Loucy (cell line): Measurements from ENCODE around the gene FTSJ3.

ENCODE experiments used
- H2AFZ ChIP-seq: fragments of 200-600 bp; sonication (generic); 2 replicates; pipeline ENCODE4 v1.6.0; 2016; ENCODE audit warnings: antibody characterized with exemption, mild to moderate bottlenecking, low read length, moderate library complexity
- H3F3A ChIP-seq: fragments of 200-600 bp; 2 replicates; pipeline ENCODE4 v1.6.0; 2016; ENCODE audit warnings: antibody characterized with exemption, low read depth, mild to moderate bottlenecking
- H3K27me3 ChIP-seq: fragments of 200-600 bp; sonication (generic); 2 replicates; pipeline ENCODE4 v1.6.1; 2014; ENCODE audit warnings: low read length, mild to moderate bottlenecking; ENCODE audit not compliant: insufficient read depth, poor library complexity, severe bottlenecking
- H3K36me3 ChIP-seq: fragments of 200-600 bp; sonication (generic); 2 replicates; pipeline ENCODE4 v1.6.1; 2016; ENCODE audit warnings: low read length; ENCODE audit not compliant: insufficient read depth
- H3K4me1 ChIP-seq: fragments of 200-600 bp; sonication (generic); 2 replicates; pipeline ENCODE4 v1.5.1; 2014; ENCODE audit warnings: low read length, mild to moderate bottlenecking; ENCODE audit not compliant: insufficient read depth, poor library complexity, severe bottlenecking
- H3K4me2 ChIP-seq: fragments of 200-600 bp; sonication (generic); 2 replicates; pipeline ENCODE4 v1.6.0; 2014; ENCODE audit warnings: antibody characterized with exemption, low read length, low read depth, mild to moderate bottlenecking; ENCODE audit not compliant: poor library complexity, severe bottlenecking
- H3K4me3 ChIP-seq: fragments of 200-600 bp; sonication (generic); 2 replicates; pipeline ENCODE4 v1.5.1; 2014; ENCODE audit warnings: low read length, mild to moderate bottlenecking, mixed read lengths; ENCODE audit not compliant: poor library complexity, severe bottlenecking
- H3K79me2 ChIP-seq: fragments of 200-600 bp; sonication (generic); 2 replicates; pipeline ENCODE4 v1.6.1; 2014; ENCODE audit warnings: low read length; ENCODE audit not compliant: insufficient read depth
- H3K9ac ChIP-seq: fragments of 200-600 bp; sonication (generic); 2 replicates; pipeline ENCODE4 v1.6.0; 2014; ENCODE audit warnings: mild to moderate bottlenecking, low read depth, low read length, moderate library complexity; ENCODE audit not compliant: poor library complexity, severe bottlenecking
- H3K9me2 ChIP-seq: fragments of 200-600 bp; sonication (generic); replicated peaks from 2 replicates; pipeline ENCODE4 v1.6.1; 2016; ENCODE audit warnings: low read depth, low read length, mixed read lengths
- H3K9me3 ChIP-seq: fragments of 200-600 bp; sonication (generic); 2 replicates; pipeline ENCODE4 v1.6.1; 2014; ENCODE audit warnings: mild to moderate bottlenecking, antibody characterized with exemption, low read length, low read depth; ENCODE audit not compliant: insufficient read depth
- H4K20me1 ChIP-seq: fragments of 200-600 bp; sonication (generic); 2 replicates; pipeline ENCODE4 v1.6.0; 2014; ENCODE audit warnings: antibody characterized with exemption, low read length, mild to moderate bottlenecking; ENCODE audit not compliant: insufficient read depth, poor library complexity, severe bottlenecking
- EZH2phosphoT487 ChIP-seq: fragments of 200-600 bp; IDR thresholded peaks from 2 replicates; pipeline ENCODE4 v1.6.1; 2018; ENCODE audit warnings: antibody characterized with exemption, mild to moderate bottlenecking, moderate library complexity, borderline replicate concordance
- TF ChIP-seq, protein P1 (sequence below): fragments of 200-600 bp; sonication (generic); conservative IDR thresholded peaks from 2 replicates; pipeline ENCODE4 v1.5.1; 2014; ENCODE audit warnings: mild to moderate bottlenecking, antibody characterized with exemption, low read length

FTSJ3 gene

DNA sequence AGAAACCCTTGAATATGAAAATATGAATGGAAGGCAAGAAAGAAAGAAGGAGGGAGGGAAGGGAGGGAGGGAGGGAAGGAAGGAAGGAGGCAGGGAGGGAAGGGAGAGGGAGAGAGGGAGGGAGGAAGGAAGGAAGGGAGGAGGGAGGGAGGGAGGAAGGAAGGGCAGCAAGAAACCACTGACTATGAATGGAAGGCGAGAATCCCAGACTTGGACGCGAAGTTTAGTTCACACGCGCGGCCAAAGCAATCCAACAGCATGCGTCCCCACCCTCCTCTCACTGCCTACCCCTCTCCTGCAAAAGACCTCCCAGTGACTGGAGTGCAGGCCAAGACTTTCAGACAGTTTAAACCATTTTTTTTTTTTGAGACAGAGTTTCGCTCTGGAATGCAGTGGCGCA, 22.9 kb upstream of the FTSJ3 start:
- Histone ChIP-seq H3K27me3 (no peaks in the 10 kb centered on the region), H4K20me1 (no peaks in the 10 kb centered on the region), H3K9me2 (no peaks in the 10 kb centered on the region), H3K9me3 (no peaks in the 10 kb centered on the region), H3K9ac (no peak overlapping the region), H3K4me3 (no peak overlapping the region), H2AFZ (no peak overlapping the region), H3K4me2 (no peak overlapping the region), H3F3A (no peaks in the 10 kb centered on the region), H3K4me1 (no peaks in the 10 kb centered on the region), H3K36me3 (no peaks in the 10 kb centered on the region), H3K79me2 (no peaks in the 10 kb centered on the region)
- no peak for TF ChIP-seq EZH2phosphoT487
- TF ChIP-seq, protein P1, sequence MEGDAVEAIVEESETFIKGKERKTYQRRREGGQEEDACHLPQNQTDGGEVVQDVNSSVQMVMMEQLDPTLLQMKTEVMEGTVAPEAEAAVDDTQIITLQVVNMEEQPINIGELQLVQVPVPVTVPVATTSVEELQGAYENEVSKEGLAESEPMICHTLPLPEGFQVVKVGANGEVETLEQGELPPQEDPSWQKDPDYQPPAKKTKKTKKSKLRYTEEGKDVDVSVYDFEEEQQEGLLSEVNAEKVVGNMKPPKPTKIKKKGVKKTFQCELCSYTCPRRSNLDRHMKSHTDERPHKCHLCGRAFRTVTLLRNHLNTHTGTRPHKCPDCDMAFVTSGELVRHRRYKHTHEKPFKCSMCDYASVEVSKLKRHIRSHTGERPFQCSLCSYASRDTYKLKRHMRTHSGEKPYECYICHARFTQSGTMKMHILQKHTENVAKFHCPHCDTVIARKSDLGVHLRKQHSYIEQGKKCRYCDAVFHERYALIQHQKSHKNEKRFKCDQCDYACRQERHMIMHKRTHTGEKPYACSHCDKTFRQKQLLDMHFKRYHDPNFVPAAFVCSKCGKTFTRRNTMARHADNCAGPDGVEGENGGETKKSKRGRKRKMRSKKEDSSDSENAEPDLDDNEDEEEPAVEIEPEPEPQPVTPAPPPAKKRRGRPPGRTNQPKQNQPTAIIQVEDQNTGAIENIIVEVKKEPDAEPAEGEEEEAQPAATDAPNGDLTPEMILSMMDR: no peak

DNA sequence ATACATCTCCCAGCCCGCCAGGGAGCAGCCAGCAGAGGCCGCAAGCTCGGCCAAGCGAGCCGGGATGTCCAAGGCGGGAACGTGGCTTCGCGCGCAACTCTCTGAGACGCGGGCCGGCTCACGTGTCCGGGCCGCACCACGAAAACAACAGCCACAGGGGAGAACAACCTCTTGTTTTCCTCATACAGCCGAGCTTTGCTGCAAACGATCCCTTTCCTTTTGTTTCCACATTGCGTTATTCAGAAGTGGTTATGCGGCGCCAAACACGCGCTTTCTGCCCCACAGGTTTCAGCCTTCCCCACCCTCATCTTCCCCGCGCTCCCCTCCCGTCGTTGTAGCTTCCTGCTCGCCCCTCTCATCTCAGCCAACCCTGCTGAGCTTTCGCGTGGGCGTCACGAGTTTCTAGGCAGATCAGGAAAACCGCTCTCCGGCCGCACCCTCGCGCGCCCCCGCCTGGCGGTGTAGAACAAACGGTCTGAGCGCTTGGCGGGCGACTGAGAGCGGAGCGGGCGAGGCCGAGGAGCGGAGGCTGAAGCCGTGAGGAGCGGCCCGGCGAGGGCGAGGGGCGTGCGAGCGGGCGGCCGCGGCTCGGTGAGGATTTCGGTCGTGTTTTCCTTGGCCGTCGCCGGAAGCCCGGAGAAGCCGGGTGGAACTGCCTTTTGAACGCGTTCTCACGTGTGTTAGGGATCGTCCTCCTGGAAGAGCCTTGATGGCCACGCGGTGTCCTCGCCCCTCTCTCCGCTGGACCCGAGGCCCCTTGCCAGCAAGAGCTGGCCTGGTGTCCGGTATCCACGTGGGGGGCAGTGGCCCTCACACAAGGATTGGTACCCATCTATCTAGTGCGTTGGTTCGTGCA, 21.6 kb upstream of the FTSJ3 start:
- no peak overlapping the region for H2AFZ ChIP-seq
- H3K4me1 ChIP-seq: peaks cover 5% of the 10 kb centered on the region
- H3K4me3 ChIP-seq: no peak overlapping the region

DNA sequence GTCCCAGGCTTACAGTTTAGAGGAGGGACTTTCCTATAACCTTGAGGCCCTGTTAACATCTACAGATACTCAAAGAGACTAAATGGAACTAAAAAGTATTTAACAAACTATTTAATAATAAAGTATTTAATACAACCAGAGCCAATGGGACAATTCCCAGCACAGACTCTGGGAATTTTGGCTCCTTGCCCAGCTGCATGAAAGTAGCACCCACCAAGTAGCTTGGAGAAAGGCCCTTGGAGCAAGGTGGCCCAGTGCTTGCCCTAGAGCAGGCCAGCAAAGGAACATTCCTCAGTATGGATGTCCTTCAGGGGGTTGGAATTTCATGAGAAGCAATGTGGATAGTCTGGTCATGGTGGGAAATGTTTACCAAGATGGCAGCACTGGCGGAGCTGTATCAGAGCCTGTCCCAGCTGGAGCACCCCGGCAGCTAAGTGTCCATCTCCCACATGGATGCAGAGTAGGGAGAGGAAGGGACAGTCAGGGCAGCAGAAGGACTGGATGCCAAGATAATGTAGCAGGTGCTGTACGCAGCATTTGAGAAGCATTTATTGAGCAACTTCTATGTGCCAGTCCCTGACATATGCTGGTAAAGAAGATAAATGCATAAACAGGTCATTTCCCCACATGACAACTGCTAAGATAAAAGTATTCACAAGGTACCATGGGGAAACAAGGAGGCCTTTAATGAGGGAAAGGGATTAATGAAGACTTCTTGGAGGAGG, 20.2 kb upstream of the FTSJ3 start:
- H3K9me3 ChIP-seq: no peaks in the 10 kb centered on the region
- no peak overlapping the region for H3K4me3 ChIP-seq
- H2AFZ ChIP-seq: no peak overlapping the region
- no peaks in the 10 kb centered on the region for H4K20me1 ChIP-seq
- no peaks in the 10 kb centered on the region for H3K36me3 ChIP-seq
- no peaks in the 10 kb centered on the region; the same call in 1 of the 2 replicates for H3K79me2 ChIP-seq
- no peak overlapping the region for H3K4me2 ChIP-seq
- H3K9ac ChIP-seq: no peak overlapping the region
- no peaks in the 10 kb centered on the region for H3K9me2 ChIP-seq
- TF ChIP-seq EZH2phosphoT487: no peak
- TF ChIP-seq, protein P1: no peak
- peaks cover 10% of the 10 kb centered on the region for H3F3A ChIP-seq
- H3K4me1 ChIP-seq: peaks cover 10% of the 10 kb centered on the region
- H3K27me3 ChIP-seq: no peaks in the 10 kb centered on the region

More for the DNA sequence above, 21.6 kb upstream of the FTSJ3 start:
- H3K9ac ChIP-seq: no peak overlapping the region
- TF ChIP-seq, protein P1: no peak
- TF ChIP-seq EZH2phosphoT487: no peak
- H4K20me1 ChIP-seq: no peaks in the 10 kb centered on the region
- no peaks in the 10 kb centered on the region for H3K9me3 ChIP-seq
- no peaks in the 10 kb centered on the region for H3K36me3 ChIP-seq
- no peaks in the 10 kb centered on the region for H3K79me2 ChIP-seq
- no peaks in the 10 kb centered on the region for H3K9me2 ChIP-seq
- H3K27me3 ChIP-seq: no peaks in the 10 kb centered on the region
- no peak overlapping the region for H3K4me2 ChIP-seq
- peaks cover 3% of the 10 kb centered on the region; the same call in 1 of the 2 replicates for H3F3A ChIP-seq
